Pancreas (tissue), 10 donors: ENCODE data around the gene PPM1A. TPM values are rescaled to one million over a fixed set of nuclear protein-coding genes. Genes with fewer than 3 reads are reported as not detected.
A peak's percentile ranks its signal among the peaks of the same experiment; 100 is the strongest.

Experiments
- ATAC-seq, 4 donors: fragments of 200-7000 bp; cut with Tn5 transposase; one replicate each; pipeline versions ENCODE4 v1.8.0 to v1.9.1; 2020; ENCODE audit warnings: mild to moderate bottlenecking in 4 of 4, moderate library complexity in 4 of 4
- DNase-seq, 6 donors: peaks; one replicate each; pipeline ENCODE4 v3.0.0-alpha.2; 2020
- FAIRE-seq: peaks from 2 replicates; lab custom pipeline; 2012; peaks lifted over from hg19 to GRCh38; lab: Jason Lieb, UNC
- H3K27ac ChIP-seq, 4 donors: fragments of 200-600 bp; sonication (generic); 1 replicate in 3 of 4; 2 replicates in 1 of 4; pipeline versions ENCODE4 v1.5.0 to v1.8.0; 2020
- H3K27me3 ChIP-seq, 4 donors: fragments of 200-600 bp; one replicate each; pipeline ENCODE4 v1.8.0; 2021
- H3K36me3 ChIP-seq, 3 donors: fragments of 200-600 bp; sonication (generic) in 1 of 3; one replicate each; pipeline versions ENCODE4 v1.5.0 to v1.8.0; 2020 to 2021
- H3K4me1 ChIP-seq, 3 donors: fragments of 200-600 bp; one replicate each; pipeline ENCODE4 v1.8.0; 2021
- H3K4me3 ChIP-seq, 4 donors: fragments of 200-600 bp; sonication (generic) in 2 of 4; one replicate each; pipeline versions ENCODE4 v1.5.0 to v1.8.0; 2020 to 2021
- H3K9me3 ChIP-seq, 4 donors: fragments of 200-600 bp; one replicate each; pipeline ENCODE4 v1.8.0; 2021
- WGBS, 2 donors: extraction: QIAGEN DNeasy Blood & Tissue Kit; methylation state at CpG; one replicate each; pipeline ENCODE4 v1.1.7; 2013; 5-methylcytosine and 5-hydroxymethylcytosine counted together
- intact Hi-C, 3 donors: fragments of 100-400 bp; cut with DNase I; formaldehyde crosslinking; loops; one replicate each; pipeline versions ENCODE4 v1.11.1 to v1.14.2; 2022
- polyA plus RNA-seq, 2 donors: library from polyadenylated mRNA; stranded (reverse); fragments of 200-250 nt; gene quantifications; one replicate each; pipeline ENCODE4 v1.2.3, GENCODE V29; 2013
- total RNA-seq, 6 donors: library from RNA; stranded (reverse); fragmentation: NEBNext Ultra II Directional in 4 of 6; extraction: Animal tissue kit (Norgen Biotek cat#: 25700) in 4 of 6; gene quantifications; one replicate each; pipeline versions ENCODE4 v1.2.1 to v1.2.4, GENCODE V29; 2021 to 2023
- TF ChIP-seq, protein P1 (sequence below), 4 donors: fragments of 200-600 bp; sonication (generic) in 3 of 4; IDR thresholded peaks; one replicate each; pipeline versions ENCODE4 v1.5.0 to v1.8.0; 2021; ENCODE audit warnings: antibody characterized with exemption in 4 of 4
- donor health status: healthy with polysubstance abuse.
- donor health status: DM: no; HTN: no; CAD: no; lungs with moderate emphysema.
- donor health status: DM: no; HTN: no; CAD: no.
- donor health status: control.
- donor health status: control.
- donor health status: Bipolar disorder and iron deficiency.
- donor health status: DM: yes; HTN: yes; CAD: no.
- donor health status: DM: no; HTN: no; CAD: no.
- donor health status: DM: no; HTN: no; CAD: no.
- donor health status: DM: yes; HTN: yes; CAD: no.

PPM1A gene
- total and polyA plus RNA-seq, 8 donors = 10.0 to 32.3 (median 23.7) TPM

DNA sequence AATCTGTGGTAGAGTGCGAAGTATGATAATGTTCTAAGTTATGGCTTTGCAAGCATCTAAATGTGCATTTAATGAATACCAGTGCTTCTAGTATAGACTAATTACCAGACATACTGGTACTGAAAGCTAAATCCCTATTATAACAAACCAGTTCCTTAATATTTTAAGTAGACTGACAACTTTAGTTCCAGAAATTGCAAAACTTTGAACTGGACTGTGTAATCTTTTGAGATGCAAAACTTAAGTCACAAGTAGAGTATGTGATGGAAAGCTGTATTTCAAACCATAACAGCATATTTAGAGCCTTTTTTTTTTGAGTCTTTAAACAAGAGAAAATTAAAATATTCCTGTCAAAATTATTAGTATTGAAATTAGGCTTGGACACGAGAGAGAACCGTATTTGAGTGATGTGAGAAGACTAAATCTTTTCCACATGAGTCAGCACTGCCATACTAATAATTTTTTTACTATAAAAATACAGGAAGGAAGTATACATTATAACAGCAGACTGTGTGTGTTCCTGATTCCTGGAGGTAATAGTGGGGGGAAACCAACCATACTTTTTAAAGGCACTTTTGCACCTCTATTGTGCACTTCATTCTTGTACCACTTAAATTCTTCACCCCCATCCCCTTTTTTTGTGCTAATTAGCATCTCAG lies 45.5 kb downstream of the PPM1A start:
- intact Hi-C loops = no loop called here
- no peak for FAIRE-seq
- ATAC-seq = no peak
- DNase-seq = no peak
- Histone ChIP-seq H3K4me3 (no peak overlapping the region), H3K27ac (no peak overlapping the region), H3K36me3 (peaks cover 0 to 21% (median 0%) of the 10 kb centered on the region in 3 donors), H3K9me3 (no peaks in the 10 kb centered on the region), H3K4me1 (no peaks in the 10 kb centered on the region), H3K27me3 (no peaks in the 10 kb centered on the region)
- TF ChIP-seq, protein P1, sequence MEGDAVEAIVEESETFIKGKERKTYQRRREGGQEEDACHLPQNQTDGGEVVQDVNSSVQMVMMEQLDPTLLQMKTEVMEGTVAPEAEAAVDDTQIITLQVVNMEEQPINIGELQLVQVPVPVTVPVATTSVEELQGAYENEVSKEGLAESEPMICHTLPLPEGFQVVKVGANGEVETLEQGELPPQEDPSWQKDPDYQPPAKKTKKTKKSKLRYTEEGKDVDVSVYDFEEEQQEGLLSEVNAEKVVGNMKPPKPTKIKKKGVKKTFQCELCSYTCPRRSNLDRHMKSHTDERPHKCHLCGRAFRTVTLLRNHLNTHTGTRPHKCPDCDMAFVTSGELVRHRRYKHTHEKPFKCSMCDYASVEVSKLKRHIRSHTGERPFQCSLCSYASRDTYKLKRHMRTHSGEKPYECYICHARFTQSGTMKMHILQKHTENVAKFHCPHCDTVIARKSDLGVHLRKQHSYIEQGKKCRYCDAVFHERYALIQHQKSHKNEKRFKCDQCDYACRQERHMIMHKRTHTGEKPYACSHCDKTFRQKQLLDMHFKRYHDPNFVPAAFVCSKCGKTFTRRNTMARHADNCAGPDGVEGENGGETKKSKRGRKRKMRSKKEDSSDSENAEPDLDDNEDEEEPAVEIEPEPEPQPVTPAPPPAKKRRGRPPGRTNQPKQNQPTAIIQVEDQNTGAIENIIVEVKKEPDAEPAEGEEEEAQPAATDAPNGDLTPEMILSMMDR (IDR thresholded peaks at IDR 0.05) = no peak
- WGBS, 2 donors = 95 to 99% methylated on average over 3 of the region's 3 CpGs

DNA sequence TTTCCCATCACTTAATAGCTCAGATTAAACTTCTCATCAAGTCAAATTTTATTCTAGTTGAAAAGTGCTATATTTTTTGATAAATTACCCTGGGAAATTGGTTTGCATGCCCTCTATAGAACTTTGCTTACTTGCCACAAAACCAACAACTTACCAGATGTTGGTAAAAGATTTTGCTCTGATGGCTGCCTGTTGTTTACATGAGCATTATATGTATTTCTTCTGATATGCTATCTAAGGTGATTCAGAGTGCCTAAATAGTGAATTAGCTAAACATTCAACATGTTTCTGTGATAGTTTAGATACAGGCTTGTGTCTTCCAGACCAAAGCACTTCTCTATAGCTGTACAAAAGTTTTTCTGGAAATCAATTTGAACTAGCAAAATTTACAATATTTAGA lies 51.0 kb downstream of the PPM1A start:
- ATAC-seq = no peak
- Histone ChIP-seq H3K4me1 (peaks cover 0 to 11% (median 5%) of the 10 kb centered on the region in 3 donors), H3K4me3 (no peak overlapping the region), H3K27me3 (no peaks in the 10 kb centered on the region), H3K27ac (no peak overlapping the region), H3K9me3 (no peaks in the 10 kb centered on the region), H3K36me3 (no peaks in the 10 kb centered on the region)
- TF ChIP-seq, protein P1 (IDR thresholded peaks at IDR 0.05) = no peak
- no peak for FAIRE-seq
- intact Hi-C loops = no loop called here
- no peak for DNase-seq

DNA sequence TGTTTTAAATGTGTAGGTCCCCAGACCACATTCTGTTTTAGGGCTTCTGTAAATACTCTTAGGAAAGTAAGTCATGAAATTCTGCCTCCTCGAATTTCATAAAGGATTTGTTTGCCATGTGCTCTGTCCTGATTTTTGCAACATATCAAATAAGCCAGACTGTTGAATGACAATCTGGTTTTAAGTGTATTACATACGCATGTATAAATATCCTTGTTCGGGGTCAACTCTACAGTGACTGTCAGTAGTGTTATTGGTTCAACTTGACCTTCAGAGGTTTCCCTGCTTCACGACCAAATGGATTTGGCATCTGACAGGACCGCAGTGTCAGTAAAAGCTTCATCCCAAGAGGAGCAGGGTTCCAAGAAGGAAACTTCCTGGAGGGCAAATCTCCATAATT lies 52.7 kb downstream of the PPM1A start:
- H3K4me3 ChIP-seq = no peak overlapping the region
- intact Hi-C loops = no loop called here
- no peaks in the 10 kb centered on the region for H3K36me3 ChIP-seq
- no peak for FAIRE-seq
- no peak overlapping the region for H3K27ac ChIP-seq
- 77 to 80% methylated on average over 5 of the region's 5 CpGs for WGBS, 2 donors
- TF ChIP-seq, protein P1 (IDR thresholded peaks at IDR 0.05) = no peak
- no peaks in the 10 kb centered on the region for H3K27me3 ChIP-seq
- H3K9me3 ChIP-seq = no peaks in the 10 kb centered on the region
- peaks cover 0 to 11% (median 5%) of the 10 kb centered on the region in 3 donors for H3K4me1 ChIP-seq
- ATAC-seq = no peak
- no peak for DNase-seq

DNA sequence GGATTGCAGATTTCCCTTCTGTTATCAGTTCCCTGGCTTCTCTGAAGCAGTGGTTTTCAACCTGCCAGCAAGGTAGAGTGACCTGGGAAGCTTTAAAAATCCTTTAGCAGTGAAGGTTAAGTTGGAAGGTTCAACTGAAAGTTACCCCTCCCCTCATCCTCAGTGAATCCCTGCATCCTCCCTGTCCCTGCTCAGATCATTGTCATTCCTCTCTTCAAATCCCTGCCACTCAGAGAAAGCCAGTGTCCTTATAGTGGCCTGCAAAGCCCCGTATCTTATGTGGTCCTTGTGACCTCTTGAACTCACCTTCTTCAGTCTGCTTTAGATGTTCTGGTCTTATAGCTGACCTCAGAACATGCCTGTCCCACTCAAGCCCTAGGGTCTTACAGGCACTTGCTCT lies 53.6 kb downstream of the PPM1A start:
- Histone ChIP-seq H3K27ac (no peak overlapping the region), H3K4me1 (peaks cover 0 to 11% (median 5%) of the 10 kb centered on the region in 3 donors), H3K9me3 (no peaks in the 10 kb centered on the region), H3K4me3 (no peak overlapping the region), H3K27me3 (no peaks in the 10 kb centered on the region), H3K36me3 (no peaks in the 10 kb centered on the region)
- intact Hi-C loops = no loop called here
- 86 to 87% methylated on average over 1 of the region's 1 CpG for WGBS, 2 donors
- no peak for FAIRE-seq
- TF ChIP-seq, protein P1 (IDR thresholded peaks at IDR 0.05) = no peak
- DNase-seq = no peak
- no peak for ATAC-seq

DNA sequence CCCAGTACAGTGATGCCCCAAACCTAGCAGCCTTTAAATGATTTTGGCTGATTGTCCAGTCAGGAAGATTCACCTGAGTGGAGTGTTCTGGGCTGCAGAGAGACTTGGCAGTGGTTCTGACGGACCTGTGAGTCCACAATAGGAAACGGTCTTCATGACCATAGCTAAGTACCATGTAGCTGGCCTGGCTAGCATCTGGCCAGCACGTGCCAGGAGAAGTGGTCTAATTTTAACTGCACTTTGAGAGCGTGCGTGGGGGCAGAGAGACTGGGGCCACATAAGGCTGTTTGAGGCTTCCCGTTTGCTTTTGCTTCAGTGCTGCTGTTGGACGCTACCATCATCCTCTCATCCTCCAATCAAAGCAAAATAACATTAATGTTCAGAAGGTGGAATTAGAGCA lies 54.7 kb downstream of the PPM1A start:
- Histone ChIP-seq H3K36me3 (no peaks in the 10 kb centered on the region), H3K27ac (no peak overlapping the region), H3K4me3 (no peak overlapping the region), H3K4me1 (peaks cover 0 to 11% (median 5%) of the 10 kb centered on the region in 3 donors), H3K27me3 (no peaks in the 10 kb centered on the region), H3K9me3 (no peaks in the 10 kb centered on the region)
- no peak for FAIRE-seq
- no peak for DNase-seq
- TF ChIP-seq, protein P1 (IDR thresholded peaks at IDR 0.05) = no peak
- ATAC-seq = peak; percentile 23 to 63 (median 38)
- WGBS, 2 donors = 49 to 55% methylated on average over 7 of the region's 7 CpGs
- intact Hi-C loops = no loop called here
